ENCODE measurements around the gene DLGAP1.

The DLGAP1 gene

DNA sequence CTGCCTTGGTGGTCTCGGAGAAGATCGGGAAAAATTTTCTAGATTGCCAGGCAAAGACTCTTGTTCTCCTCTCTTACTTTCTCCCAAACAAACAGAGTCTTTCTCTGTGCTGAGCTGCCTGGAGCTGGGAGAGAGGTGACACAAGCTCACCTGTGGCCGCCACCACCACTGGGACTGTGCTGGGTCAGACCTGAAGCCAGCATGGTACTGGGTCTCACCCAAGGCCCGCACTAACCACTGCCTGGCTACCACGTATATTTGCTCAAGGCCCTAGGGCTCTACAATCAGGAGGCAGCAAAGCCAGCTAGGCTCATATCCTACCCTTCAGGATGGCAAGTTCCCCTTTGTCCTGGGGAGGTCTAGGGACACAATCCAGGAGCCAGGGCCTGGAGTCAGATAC is 312.2 kb downstream of the DLGAP1 start (continued):
- no peak for TF ChIP-seq RARB (CRISPR knock-in tag; IDR thresholded peaks at IDR 0.05)
- no peak for TF ChIP-seq TOX (CRISPR knock-in tag; IDR thresholded peaks at IDR 0.05; ENCODE audit: borderline replicate concordance)
- no peak for TF ChIP-seq ZNF565 (CRISPR knock-in tag; conservative IDR thresholded peaks at IDR 0.05; ENCODE audit: low read depth)
- TF ChIP-seq ZNF70 (CRISPR knock-in tag; IDR thresholded peaks at IDR 0.05): no peak
- no peak for TF ChIP-seq BACH2 (CRISPR knock-in tag; IDR thresholded peaks at IDR 0.05; ENCODE audit: borderline replicate concordance)
- no peak for TF ChIP-seq ZNF8 (CRISPR knock-in tag; IDR thresholded peaks at IDR 0.05)
- no peak for TF ChIP-seq ARNTL (CRISPR knock-in tag; IDR thresholded peaks at IDR 0.05; ENCODE audit: borderline replicate concordance, low read depth)
- no peak for TF ChIP-seq ESRRG (CRISPR knock-in tag; IDR thresholded peaks at IDR 0.05)

DNA sequence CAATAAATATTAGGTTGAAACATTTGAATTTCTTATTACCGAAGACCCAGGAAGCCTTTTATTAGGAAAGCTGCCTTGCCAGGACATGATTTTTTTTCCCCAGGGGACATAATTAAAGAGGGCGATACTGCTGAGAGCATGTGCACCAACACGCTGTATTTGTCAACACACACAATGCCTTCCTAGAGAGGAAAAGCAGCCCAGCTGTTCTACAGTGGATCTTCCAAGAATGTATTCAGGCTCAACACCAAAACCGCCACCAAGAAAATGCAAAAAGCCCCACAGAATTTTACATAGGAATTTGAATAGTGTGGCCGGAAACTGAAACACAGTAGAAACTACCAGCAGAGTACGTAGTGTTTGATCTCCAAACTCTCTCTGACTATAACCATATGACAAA is 320.4 kb downstream of the DLGAP1 start:
- no peak for ATAC-seq
- TF ChIP-seq TOX (CRISPR knock-in tag; IDR thresholded peaks at IDR 0.05; ENCODE audit: borderline replicate concordance): no peak
- TF ChIP-seq, protein P1, sequence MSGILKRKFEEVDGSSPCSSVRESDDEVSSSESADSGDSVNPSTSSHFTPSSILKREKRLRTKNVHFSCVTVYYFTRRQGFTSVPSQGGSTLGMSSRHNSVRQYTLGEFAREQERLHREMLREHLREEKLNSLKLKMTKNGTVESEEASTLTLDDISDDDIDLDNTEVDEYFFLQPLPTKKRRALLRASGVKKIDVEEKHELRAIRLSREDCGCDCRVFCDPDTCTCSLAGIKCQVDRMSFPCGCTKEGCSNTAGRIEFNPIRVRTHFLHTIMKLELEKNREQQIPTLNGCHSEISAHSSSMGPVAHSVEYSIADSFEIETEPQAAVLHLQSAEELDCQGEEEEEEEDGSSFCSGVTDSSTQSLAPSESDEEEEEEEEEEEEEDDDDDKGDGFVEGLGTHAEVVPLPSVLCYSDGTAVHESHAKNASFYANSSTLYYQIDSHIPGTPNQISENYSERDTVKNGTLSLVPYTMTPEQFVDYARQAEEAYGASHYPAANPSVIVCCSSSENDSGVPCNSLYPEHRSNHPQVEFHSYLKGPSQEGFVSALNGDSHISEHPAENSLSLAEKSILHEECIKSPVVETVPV (CRISPR knock-in tag; IDR thresholded peaks at IDR 0.05): no peak
- TF ChIP-seq, protein P2, sequence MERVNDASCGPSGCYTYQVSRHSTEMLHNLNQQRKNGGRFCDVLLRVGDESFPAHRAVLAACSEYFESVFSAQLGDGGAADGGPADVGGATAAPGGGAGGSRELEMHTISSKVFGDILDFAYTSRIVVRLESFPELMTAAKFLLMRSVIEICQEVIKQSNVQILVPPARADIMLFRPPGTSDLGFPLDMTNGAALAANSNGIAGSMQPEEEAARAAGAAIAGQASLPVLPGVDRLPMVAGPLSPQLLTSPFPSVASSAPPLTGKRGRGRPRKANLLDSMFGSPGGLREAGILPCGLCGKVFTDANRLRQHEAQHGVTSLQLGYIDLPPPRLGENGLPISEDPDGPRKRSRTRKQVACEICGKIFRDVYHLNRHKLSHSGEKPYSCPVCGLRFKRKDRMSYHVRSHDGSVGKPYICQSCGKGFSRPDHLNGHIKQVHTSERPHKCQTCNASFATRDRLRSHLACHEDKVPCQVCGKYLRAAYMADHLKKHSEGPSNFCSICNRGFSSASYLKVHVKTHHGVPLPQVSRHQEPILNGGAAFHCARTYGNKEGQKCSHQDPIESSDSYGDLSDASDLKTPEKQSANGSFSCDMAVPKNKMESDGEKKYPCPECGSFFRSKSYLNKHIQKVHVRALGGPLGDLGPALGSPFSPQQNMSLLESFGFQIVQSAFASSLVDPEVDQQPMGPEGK (CRISPR knock-in tag; IDR thresholded peaks at IDR 0.05; ENCODE audit: borderline replicate concordance): no peak
- TF ChIP-seq, protein P3, sequence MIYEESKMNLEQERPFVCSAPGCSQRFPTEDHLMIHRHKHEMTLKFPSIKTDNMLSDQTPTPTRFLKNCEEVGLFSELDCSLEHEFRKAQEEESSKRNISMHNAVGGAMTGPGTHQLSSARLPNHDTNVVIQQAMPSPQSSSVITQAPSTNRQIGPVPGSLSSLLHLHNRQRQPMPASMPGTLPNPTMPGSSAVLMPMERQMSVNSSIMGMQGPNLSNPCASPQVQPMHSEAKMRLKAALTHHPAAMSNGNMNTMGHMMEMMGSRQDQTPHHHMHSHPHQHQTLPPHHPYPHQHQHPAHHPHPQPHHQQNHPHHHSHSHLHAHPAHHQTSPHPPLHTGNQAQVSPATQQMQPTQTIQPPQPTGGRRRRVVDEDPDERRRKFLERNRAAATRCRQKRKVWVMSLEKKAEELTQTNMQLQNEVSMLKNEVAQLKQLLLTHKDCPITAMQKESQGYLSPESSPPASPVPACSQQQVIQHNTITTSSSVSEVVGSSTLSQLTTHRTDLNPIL (CRISPR knock-in tag; IDR thresholded peaks at IDR 0.05; ENCODE audit: low read depth): no peak
- TF ChIP-seq ZFP30 (CRISPR knock-in tag; IDR thresholded peaks at IDR 0.05): no peak
- TF ChIP-seq ZC3H10 (CRISPR knock-in tag; IDR thresholded peaks at IDR 0.05): no peak
- no peak for TF ChIP-seq ZNF565 (CRISPR knock-in tag; conservative IDR thresholded peaks at IDR 0.05; ENCODE audit: low read depth)
- no peak for TF ChIP-seq CSDC2 (CRISPR knock-in tag; IDR thresholded peaks at IDR 0.05)
- TF ChIP-seq OSR1 (CRISPR knock-in tag; IDR thresholded peaks at IDR 0.05): no peak
- TF ChIP-seq ISL1 (CRISPR knock-in tag; IDR thresholded peaks at IDR 0.05): no peak
- TF ChIP-seq ZNF8 (CRISPR knock-in tag; IDR thresholded peaks at IDR 0.05): no peak
- no peak for TF ChIP-seq PPARA (CRISPR knock-in tag; IDR thresholded peaks at IDR 0.05; ENCODE audit: borderline replicate concordance)
- TF ChIP-seq, protein P4, sequence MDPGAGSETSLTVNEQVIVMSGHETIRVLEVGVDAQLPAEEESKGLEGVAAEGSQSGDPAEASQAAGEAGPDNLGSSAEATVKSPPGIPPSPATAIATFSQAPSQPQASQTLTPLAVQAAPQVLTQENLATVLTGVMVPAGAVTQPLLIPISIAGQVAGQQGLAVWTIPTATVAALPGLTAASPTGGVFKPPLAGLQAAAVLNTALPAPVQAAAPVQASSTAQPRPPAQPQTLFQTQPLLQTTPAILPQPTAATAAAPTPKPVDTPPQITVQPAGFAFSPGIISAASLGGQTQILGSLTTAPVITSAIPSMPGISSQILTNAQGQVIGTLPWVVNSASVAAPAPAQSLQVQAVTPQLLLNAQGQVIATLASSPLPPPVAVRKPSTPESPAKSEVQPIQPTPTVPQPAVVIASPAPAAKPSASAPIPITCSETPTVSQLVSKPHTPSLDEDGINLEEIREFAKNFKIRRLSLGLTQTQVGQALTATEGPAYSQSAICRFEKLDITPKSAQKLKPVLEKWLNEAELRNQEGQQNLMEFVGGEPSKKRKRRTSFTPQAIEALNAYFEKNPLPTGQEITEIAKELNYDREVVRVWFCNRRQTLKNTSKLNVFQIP (CRISPR knock-in tag; IDR thresholded peaks at IDR 0.05; ENCODE audit: borderline replicate concordance, low read depth): no peak
- no peak for TF ChIP-seq GLIS3 (CRISPR knock-in tag; IDR thresholded peaks at IDR 0.05)
- no peak for TF ChIP-seq TCF4 (CRISPR knock-in tag; IDR thresholded peaks at IDR 0.05; ENCODE audit: borderline replicate concordance)
- TF ChIP-seq ESRRG (CRISPR knock-in tag; IDR thresholded peaks at IDR 0.05): no peak
- no peak for TF ChIP-seq SNAI2 (CRISPR knock-in tag; IDR thresholded peaks at IDR 0.05)
- TF ChIP-seq, protein P5, sequence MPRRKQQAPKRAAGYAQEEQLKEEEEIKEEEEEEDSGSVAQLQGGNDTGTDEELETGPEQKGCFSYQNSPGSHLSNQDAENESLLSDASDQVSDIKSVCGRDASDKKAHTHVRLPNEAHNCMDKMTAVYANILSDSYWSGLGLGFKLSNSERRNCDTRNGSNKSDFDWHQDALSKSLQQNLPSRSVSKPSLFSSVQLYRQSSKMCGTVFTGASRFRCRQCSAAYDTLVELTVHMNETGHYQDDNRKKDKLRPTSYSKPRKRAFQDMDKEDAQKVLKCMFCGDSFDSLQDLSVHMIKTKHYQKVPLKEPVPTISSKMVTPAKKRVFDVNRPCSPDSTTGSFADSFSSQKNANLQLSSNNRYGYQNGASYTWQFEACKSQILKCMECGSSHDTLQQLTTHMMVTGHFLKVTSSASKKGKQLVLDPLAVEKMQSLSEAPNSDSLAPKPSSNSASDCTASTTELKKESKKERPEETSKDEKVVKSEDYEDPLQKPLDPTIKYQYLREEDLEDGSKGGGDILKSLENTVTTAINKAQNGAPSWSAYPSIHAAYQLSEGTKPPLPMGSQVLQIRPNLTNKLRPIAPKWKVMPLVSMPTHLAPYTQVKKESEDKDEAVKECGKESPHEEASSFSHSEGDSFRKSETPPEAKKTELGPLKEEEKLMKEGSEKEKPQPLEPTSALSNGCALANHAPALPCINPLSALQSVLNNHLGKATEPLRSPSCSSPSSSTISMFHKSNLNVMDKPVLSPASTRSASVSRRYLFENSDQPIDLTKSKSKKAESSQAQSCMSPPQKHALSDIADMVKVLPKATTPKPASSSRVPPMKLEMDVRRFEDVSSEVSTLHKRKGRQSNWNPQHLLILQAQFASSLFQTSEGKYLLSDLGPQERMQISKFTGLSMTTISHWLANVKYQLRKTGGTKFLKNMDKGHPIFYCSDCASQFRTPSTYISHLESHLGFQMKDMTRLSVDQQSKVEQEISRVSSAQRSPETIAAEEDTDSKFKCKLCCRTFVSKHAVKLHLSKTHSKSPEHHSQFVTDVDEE (CRISPR knock-in tag; IDR thresholded peaks at IDR 0.05): no peak
- no peak for TF ChIP-seq BACH2 (CRISPR knock-in tag; IDR thresholded peaks at IDR 0.05; ENCODE audit: borderline replicate concordance)

Data from SK-N-SH treated with all-trans-retinoic acid at 6 μM for 48 hours (cell line).